HepG2 (cell line): ENCODE measurements around the gene NUAK2. TPM values are rescaled to one million over a fixed set of nuclear protein-coding genes. Genes with fewer than 3 reads are reported as not detected.
A peak's percentile ranks its signal among the peaks of the same experiment; 100 is the strongest.

Experiments
- CENPX ChIP-seq: sonication (generic); formaldehyde crosslinking; IDR thresholded peaks from 2 replicates; pipeline ENCODE4 v1.9.0; 2021; ENCODE audit warnings: mild to moderate bottlenecking, missing genetic modification reagents, moderate library complexity
- ELF3 ChIP-seq: IDR thresholded peaks from 2 replicates; pipeline ENCODE4 v1.6.1; 2016; ENCODE audit warnings: missing genetic modification reagents, missing compliant biosample characterization
- MEIS2 ChIP-seq: sonication (generic); formaldehyde crosslinking; IDR thresholded peaks from 2 replicates; pipeline ENCODE4 v1.9.0; 2021; ENCODE audit warnings: mild to moderate bottlenecking, missing genetic modification reagents
- MXD4 ChIP-seq: IDR thresholded peaks from 2 replicates; pipeline ENCODE4 v1.6.1; 2016; ENCODE audit warnings: mild to moderate bottlenecking, missing biosample characterization, missing genetic modification reagents
- MXI1 ChIP-seq: IDR thresholded peaks from 3 replicates; pipeline ENCODE4 v1.6.1; 2012; ENCODE audit warnings: low read depth, low read length, inconsistent platforms, borderline replicate concordance
- NFE2L1 ChIP-seq: sonication (generic); formaldehyde crosslinking; IDR thresholded peaks from 2 replicates; pipeline ENCODE4 v1.4.0; 2020; ENCODE audit warnings: missing genetic modification reagents, mild to moderate bottlenecking, borderline replicate concordance
- SPEN ChIP-seq: sonication (generic); formaldehyde crosslinking; IDR thresholded peaks from 2 replicates; pipeline ENCODE4 v1.5.1; 2020; ENCODE audit warnings: low read depth, mild to moderate bottlenecking, missing genetic modification reagents
- TEAD2 ChIP-seq: sonication (generic); formaldehyde crosslinking; IDR thresholded peaks from 2 replicates; pipeline ENCODE4 v1.9.0; 2021; ENCODE audit warnings: missing genetic modification reagents
- ZNF253 ChIP-seq: sonication (generic); formaldehyde crosslinking; IDR thresholded peaks from 2 replicates; pipeline ENCODE4 v1.8.0; 2022; ENCODE audit warnings: mild to moderate bottlenecking, missing genetic modification reagents, borderline replicate concordance
- ZNF333 ChIP-seq: sonication (generic); formaldehyde crosslinking; IDR thresholded peaks from 2 replicates; pipeline ENCODE4 v1.4.0; 2020; ENCODE audit warnings: mild to moderate bottlenecking, missing genetic modification reagents, borderline replicate concordance
- ZNF441 ChIP-seq: sonication (generic); formaldehyde crosslinking; IDR thresholded peaks from 2 replicates; pipeline ENCODE4 v1.7.0; 2021; ENCODE audit warnings: missing genetic modification reagents, borderline replicate concordance
- ZNF747 ChIP-seq: sonication (generic); formaldehyde crosslinking; IDR thresholded peaks from 2 replicates; pipeline ENCODE4 v1.8.1; 2023; ENCODE audit warnings: missing genetic modification reagents, mild to moderate bottlenecking, borderline replicate concordance
- polyA plus RNA-seq, 8 experiments: library from polyadenylated mRNA; depleted of rRNA in 3 of 8; stranded (reverse) in 7 of 8; unstranded in 1 of 8; fragments of >200 nt; fragmentation: Illumina TruSeq in 4 of 8; extraction: Trizol in 4 of 8; gene quantifications; 2 replicates each; pipeline versions ENCODE4 v1.2.1 to v1.2.3, GENCODE V29; 2011 to 2016; ENCODE audit warnings: low read depth in 4 of 8, missing spikeins in 1 of 8, mixed read lengths in 1 of 8; ENCODE audit not compliant: insufficient read depth in 1 of 8
- total RNA-seq, 5 experiments: library from RNA; depleted of rRNA; stranded (reverse); fragments of >200 nt; fragmentation: Illumina TruSeq; extraction: Trizol; gene quantifications; 2 replicates each; pipeline ENCODE4 v1.2.3, GENCODE V29; 2016; ENCODE audit warnings: low read depth in 1 of 5
- TF ChIP-seq, protein P1 (sequence below): sonication (generic); formaldehyde crosslinking; IDR thresholded peaks from 2 replicates; pipeline ENCODE4 v1.5.0; 2020; ENCODE audit warnings: missing genetic modification reagents
- TF ChIP-seq, protein P2 (sequence below): sonication (generic); formaldehyde crosslinking; IDR thresholded peaks from 2 replicates; pipeline ENCODE4 v1.5.0; 2020; ENCODE audit warnings: missing genetic modification reagents
- TF ChIP-seq, protein P3 (sequence below): sonication (generic); formaldehyde crosslinking; IDR thresholded peaks from 2 replicates; pipeline ENCODE4 v1.8.0; 2022; ENCODE audit warnings: mild to moderate bottlenecking, missing genetic modification reagents; ENCODE audit not compliant: insufficient replicate concordance
- TF ChIP-seq, protein P4 (sequence below): sonication (generic); formaldehyde crosslinking; IDR thresholded peaks from 2 replicates; pipeline ENCODE4 v1.4.0; 2020; ENCODE audit warnings: mild to moderate bottlenecking, missing genetic modification reagents, borderline replicate concordance

NUAK2 gene
- total and polyA plus RNA-seq, 2 of the 13 experiments (the other 11 are each of a cell fraction or from before 2014, with no cell fraction given): 0.75 to 1.1 TPM

DNA sequence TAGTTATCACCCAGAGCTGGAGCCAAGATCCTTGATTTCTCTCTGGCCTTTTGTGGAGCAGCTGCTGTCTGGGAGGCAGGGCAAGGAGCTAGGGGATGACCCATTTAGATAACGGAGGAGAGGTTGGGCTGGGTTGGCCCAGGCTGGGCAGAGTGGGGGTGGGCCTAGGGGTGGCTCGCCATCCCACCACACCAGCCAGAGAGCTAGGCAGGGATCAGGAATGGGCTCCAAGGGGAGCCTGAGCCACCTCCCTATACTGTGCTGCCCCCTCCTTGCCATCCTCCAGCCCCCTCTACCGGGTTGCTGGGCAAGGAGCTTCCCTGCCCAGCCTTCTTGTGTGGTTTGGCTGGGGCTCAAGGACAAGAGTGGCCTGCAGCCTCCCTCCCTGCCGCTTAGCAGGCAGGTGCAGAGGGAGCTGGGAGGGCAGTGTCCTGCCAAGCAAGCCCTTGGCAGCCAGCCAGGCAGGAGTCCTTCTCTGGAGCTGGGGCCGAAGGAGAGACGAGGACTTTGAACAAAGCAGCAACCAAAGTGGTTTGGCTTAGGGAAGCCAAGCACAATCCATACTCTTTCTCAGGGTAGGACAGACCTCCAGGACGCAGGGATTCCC lies 4.1 kb downstream of the NUAK2 start (continued):
- TF ChIP-seq NFE2L1 (CRISPR knock-in tag): no peak
- no peak for TF ChIP-seq ZNF441
- no peak for TF ChIP-seq MXD4 (CRISPR knock-in tag)
- TF ChIP-seq ZNF747 (CRISPR knock-in tag): no peak
- TF ChIP-seq, protein P1, sequence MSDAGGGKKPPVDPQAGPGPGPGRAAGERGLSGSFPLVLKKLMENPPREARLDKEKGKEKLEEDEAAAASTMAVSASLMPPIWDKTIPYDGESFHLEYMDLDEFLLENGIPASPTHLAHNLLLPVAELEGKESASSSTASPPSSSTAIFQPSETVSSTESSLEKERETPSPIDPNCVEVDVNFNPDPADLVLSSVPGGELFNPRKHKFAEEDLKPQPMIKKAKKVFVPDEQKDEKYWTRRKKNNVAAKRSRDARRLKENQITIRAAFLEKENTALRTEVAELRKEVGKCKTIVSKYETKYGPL: no peak
- TF ChIP-seq ELF3 (CRISPR knock-in tag): 0 out of 2 replicates have a peak, but pooled peaks have one; percentile 27
- TF ChIP-seq, protein P2, sequence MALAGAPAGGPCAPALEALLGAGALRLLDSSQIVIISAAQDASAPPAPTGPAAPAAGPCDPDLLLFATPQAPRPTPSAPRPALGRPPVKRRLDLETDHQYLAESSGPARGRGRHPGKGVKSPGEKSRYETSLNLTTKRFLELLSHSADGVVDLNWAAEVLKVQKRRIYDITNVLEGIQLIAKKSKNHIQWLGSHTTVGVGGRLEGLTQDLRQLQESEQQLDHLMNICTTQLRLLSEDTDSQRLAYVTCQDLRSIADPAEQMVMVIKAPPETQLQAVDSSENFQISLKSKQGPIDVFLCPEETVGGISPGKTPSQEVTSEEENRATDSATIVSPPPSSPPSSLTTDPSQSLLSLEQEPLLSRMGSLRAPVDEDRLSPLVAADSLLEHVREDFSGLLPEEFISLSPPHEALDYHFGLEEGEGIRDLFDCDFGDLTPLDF (CRISPR knock-in tag): no peak
- no peak for TF ChIP-seq ZNF333 (CRISPR knock-in tag)
- 0 out of 2 replicates have a peak, but pooled peaks have one; percentile 38 for TF ChIP-seq ZNF253 (CRISPR knock-in tag)
- no peak for TF ChIP-seq TEAD2 (CRISPR knock-in tag)
- no peak for TF ChIP-seq CENPX (CRISPR knock-in tag)
- TF ChIP-seq MXI1: no peak
- TF ChIP-seq SPEN (CRISPR knock-in tag): no peak
- TF ChIP-seq, protein P3, sequence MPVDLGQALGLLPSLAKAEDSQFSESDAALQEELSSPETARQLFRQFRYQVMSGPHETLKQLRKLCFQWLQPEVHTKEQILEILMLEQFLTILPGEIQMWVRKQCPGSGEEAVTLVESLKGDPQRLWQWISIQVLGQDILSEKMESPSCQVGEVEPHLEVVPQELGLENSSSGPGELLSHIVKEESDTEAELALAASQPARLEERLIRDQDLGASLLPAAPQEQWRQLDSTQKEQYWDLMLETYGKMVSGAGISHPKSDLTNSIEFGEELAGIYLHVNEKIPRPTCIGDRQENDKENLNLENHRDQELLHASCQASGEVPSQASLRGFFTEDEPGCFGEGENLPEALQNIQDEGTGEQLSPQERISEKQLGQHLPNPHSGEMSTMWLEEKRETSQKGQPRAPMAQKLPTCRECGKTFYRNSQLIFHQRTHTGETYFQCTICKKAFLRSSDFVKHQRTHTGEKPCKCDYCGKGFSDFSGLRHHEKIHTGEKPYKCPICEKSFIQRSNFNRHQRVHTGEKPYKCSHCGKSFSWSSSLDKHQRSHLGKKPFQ (CRISPR knock-in tag): no peak
- no peak for TF ChIP-seq MEIS2
- TF ChIP-seq, protein P4, sequence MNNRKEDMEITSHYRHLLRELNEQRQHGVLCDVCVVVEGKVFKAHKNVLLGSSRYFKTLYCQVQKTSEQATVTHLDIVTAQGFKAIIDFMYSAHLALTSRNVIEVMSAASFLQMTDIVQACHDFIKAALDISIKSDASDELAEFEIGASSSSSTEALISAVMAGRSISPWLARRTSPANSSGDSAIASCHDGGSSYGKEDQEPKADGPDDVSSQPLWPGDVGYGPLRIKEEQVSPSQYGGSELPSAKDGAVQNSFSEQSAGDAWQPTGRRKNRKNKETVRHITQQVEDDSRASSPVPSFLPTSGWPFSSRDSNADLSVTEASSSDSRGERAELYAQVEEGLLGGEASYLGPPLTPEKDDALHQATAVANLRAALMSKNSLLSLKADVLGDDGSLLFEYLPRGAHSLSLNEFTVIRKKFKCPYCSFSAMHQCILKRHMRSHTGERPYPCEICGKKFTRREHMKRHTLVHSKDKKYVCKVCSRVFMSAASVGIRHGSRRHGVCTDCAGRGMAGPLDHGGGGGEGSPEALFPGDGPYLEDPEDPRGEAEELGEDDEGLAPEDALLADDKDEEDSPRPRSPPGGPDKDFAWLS (CRISPR knock-in tag): no peak
